ENCODE data around the gene DPYSL4.

The DPYSL4 gene

GRCh38 chr10:132197271-132198067 is 10.7 kb downstream of the DPYSL4 start:
- no peak for DNase-seq

- DNase-seq, result no peak
These were observed 11.3 kb downstream of the DPYSL4 start for GRCh38 chr10:132198068-132198370.

- DNase-seq, result no peak
These were observed 11.8 kb downstream of the DPYSL4 start for GRCh38 chr10:132198381-132199181.

- no peak for DNase-seq
These were observed 12.6 kb downstream of the DPYSL4 start for GRCh38 chr10:132199268-132199853.

- no peak for DNase-seq
These were observed 13.1 kb downstream of the DPYSL4 start for GRCh38 chr10:132199854-132200311.

- no peak for DNase-seq
These were observed 13.8 kb downstream of the DPYSL4 start for GRCh38 chr10:132200344-132201110.

- no peak for DNase-seq
These were observed 14.6 kb downstream of the DPYSL4 start for GRCh38 chr10:132201111-132201969.

- DNase-seq, result no peak
These were observed 15.6 kb downstream of the DPYSL4 start for GRCh38 chr10:132202070-132202970.

GRCh38 chr10:132203256-132204077 is 16.7 kb downstream of the DPYSL4 start:
- no peak for DNase-seq

- no peak for DNase-seq
These were observed 17.5 kb downstream of the DPYSL4 start for GRCh38 chr10:132204078-132204780.

- no peak for DNase-seq
These were observed 18.2 kb downstream of the DPYSL4 start for GRCh38 chr10:132204781-132205473.

- DNase-seq, result no peak
These were observed 19.1 kb downstream of the DPYSL4 start for GRCh38 chr10:132205650-132206376.

GRCh38 chr10:132206377-132206745 is 19.6 kb downstream of the DPYSL4 start:
- DNase-seq, result no peak

- no peak for DNase-seq
These were observed 20.2 kb downstream of the DPYSL4 start for GRCh38 chr10:132206806-132207535.

GRCh38 chr10:132207536-132208461 is 21.1 kb downstream of the DPYSL4 start:
- DNase-seq, result no peak

- DNase-seq, result no peak
These were observed 21.8 kb downstream of the DPYSL4 start for GRCh38 chr10:132208462-132209050.

Data from stimulated activated naive CD4-positive, alpha-beta T cell (primary cell).